ENCODE results near the gene KLK14. TPM values are rescaled to one million over a fixed set of nuclear protein-coding genes. Genes with fewer than 3 reads are reported as not detected.
A peak's percentile ranks its signal among the peaks of the same experiment; 100 is the strongest.

Gene KLK14
- total RNA-seq, 1 donor from 2014 or later = 1.5 TPM

- no peaks in the 10 kb centered on the region for H3K36me3 Mint-ChIP-seq (ENCODE audit: unreplicated experiment)
- no peak overlapping the region for H3K27ac Mint-ChIP-seq (ENCODE audit: unreplicated experiment)
- DNase-seq = no peak
- no peaks in the 10 kb centered on the region for H3K9me3 Mint-ChIP-seq (ENCODE audit: unreplicated experiment)
- H3K4me1 Mint-ChIP-seq (ENCODE audit: low read depth, unreplicated experiment) = peaks cover 4% of the 10 kb centered on the region
- no peak overlapping the region for H3K4me3 Mint-ChIP-seq (ENCODE audit: unreplicated experiment)
- TF ChIP-seq, protein P1, sequence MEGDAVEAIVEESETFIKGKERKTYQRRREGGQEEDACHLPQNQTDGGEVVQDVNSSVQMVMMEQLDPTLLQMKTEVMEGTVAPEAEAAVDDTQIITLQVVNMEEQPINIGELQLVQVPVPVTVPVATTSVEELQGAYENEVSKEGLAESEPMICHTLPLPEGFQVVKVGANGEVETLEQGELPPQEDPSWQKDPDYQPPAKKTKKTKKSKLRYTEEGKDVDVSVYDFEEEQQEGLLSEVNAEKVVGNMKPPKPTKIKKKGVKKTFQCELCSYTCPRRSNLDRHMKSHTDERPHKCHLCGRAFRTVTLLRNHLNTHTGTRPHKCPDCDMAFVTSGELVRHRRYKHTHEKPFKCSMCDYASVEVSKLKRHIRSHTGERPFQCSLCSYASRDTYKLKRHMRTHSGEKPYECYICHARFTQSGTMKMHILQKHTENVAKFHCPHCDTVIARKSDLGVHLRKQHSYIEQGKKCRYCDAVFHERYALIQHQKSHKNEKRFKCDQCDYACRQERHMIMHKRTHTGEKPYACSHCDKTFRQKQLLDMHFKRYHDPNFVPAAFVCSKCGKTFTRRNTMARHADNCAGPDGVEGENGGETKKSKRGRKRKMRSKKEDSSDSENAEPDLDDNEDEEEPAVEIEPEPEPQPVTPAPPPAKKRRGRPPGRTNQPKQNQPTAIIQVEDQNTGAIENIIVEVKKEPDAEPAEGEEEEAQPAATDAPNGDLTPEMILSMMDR (IDR thresholded peaks at IDR 0.05; ENCODE audit: partially characterized antibody, unreplicated experiment) = no peak
- H3K27me3 Mint-ChIP-seq (ENCODE audit: unreplicated experiment) = peaks cover 2% of the 10 kb centered on the region
Observed at GRCh38 chr19:51119101-51119500, 36.4 kb upstream of the KLK14 start.

DNA sequence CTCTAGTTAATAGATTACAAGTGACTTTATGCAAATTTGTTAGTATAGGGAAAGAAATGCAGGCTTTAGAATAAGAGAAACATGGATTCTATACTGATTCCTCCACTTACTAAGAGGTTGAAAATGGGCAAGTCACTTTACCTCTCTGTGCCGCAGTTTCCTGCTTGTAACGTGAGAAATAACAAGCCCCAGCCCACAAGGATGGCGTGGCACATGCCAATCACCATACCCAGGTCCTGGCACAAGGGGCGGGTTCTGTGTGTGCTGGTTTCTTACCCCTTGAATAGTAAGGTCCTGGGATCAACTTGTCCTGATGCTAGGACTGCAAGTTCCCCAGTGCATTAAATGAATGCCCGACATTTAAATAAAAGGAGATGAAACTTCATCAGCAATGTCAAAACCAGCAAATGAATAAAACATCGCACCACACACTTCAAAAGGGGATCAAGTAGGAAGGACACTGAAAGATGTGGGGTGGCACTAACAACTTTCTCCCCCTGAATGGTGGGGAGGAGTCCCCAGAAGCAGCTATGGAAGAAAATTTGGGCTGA, 34.1 kb upstream of the KLK14 start:
- Mint-ChIP-seq H3K27ac (ENCODE audit: unreplicated experiment) (no peak overlapping the region), H3K4me1 (ENCODE audit: low read depth, unreplicated experiment) (no peaks in the 10 kb centered on the region), H3K27me3 (ENCODE audit: unreplicated experiment) (no peaks in the 10 kb centered on the region), H3K36me3 (ENCODE audit: unreplicated experiment) (no peaks in the 10 kb centered on the region), H3K9me3 (ENCODE audit: unreplicated experiment) (no peaks in the 10 kb centered on the region), H3K4me3 (ENCODE audit: unreplicated experiment) (no peak overlapping the region)
- DNase-seq = no peak
- TF ChIP-seq, protein P1 (IDR thresholded peaks at IDR 0.05; ENCODE audit: partially characterized antibody, unreplicated experiment) = no peak

- no peak overlapping the region for H3K27ac Mint-ChIP-seq (ENCODE audit: unreplicated experiment)
- DNase-seq = no peak
- TF ChIP-seq, protein P1 (IDR thresholded peaks at IDR 0.05; ENCODE audit: partially characterized antibody, unreplicated experiment) = no peak
- no peaks in the 10 kb centered on the region for H3K9me3 Mint-ChIP-seq (ENCODE audit: unreplicated experiment)
- H3K27me3 Mint-ChIP-seq (ENCODE audit: unreplicated experiment) = no peaks in the 10 kb centered on the region
- H3K4me1 Mint-ChIP-seq (ENCODE audit: low read depth, unreplicated experiment) = no peaks in the 10 kb centered on the region
- no peak overlapping the region for H3K4me3 Mint-ChIP-seq (ENCODE audit: unreplicated experiment)
- H3K36me3 Mint-ChIP-seq (ENCODE audit: unreplicated experiment) = no peaks in the 10 kb centered on the region
Observed at GRCh38 chr19:51114087-51114729, 31.5 kb upstream of the KLK14 start.

DNA sequence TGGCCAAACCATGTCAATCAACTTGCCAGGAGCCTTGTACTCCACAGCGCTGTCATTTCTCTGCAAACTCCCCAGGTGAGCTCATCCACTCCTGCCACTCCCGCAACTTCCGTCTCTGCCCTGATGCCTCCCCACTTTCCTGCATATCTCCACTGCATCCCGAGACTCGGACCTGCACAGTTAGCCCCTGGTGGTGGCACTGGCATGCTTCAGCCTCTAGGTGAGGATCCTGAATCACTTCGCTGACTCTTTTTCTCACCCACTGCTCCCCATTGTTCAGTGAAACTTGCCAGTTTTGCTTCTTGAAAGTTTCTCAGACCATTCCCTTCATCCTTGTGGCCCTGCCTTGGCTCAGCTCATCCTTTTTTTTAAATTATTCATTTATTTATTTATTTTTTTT, 28.9 kb upstream of the KLK14 start:
- Mint-ChIP-seq H3K4me3 (ENCODE audit: unreplicated experiment) (no peak overlapping the region), H3K27me3 (ENCODE audit: unreplicated experiment) (peaks cover 3% of the 10 kb centered on the region), H3K27ac (ENCODE audit: unreplicated experiment) (no peak overlapping the region), H3K4me1 (ENCODE audit: low read depth, unreplicated experiment) (peaks cover 8% of the 10 kb centered on the region), H3K36me3 (ENCODE audit: unreplicated experiment) (no peaks in the 10 kb centered on the region), H3K9me3 (ENCODE audit: unreplicated experiment) (peaks cover 5% of the 10 kb centered on the region)
- DNase-seq = no peak
- TF ChIP-seq, protein P1 (IDR thresholded peaks at IDR 0.05; ENCODE audit: partially characterized antibody, unreplicated experiment) = peak; percentile 29

GRCh38 chr19:51110666-51110971, 27.9 kb upstream of the KLK14 start:
- Mint-ChIP-seq H3K9me3 (ENCODE audit: unreplicated experiment) (peaks cover 7% of the 10 kb centered on the region), H3K36me3 (ENCODE audit: unreplicated experiment) (no peaks in the 10 kb centered on the region), H3K27me3 (ENCODE audit: unreplicated experiment) (peaks cover 5% of the 10 kb centered on the region), H3K4me1 (ENCODE audit: low read depth, unreplicated experiment) (peaks cover 8% of the 10 kb centered on the region), H3K4me3 (ENCODE audit: unreplicated experiment) (no peak overlapping the region), H3K27ac (ENCODE audit: unreplicated experiment) (no peak overlapping the region)
- no peak for DNase-seq
- TF ChIP-seq, protein P1 (IDR thresholded peaks at IDR 0.05; ENCODE audit: partially characterized antibody, unreplicated experiment) = no peak
